GM12878 (cell line): ENCODE data around the gene AGAP2. TPM values are rescaled to one million over a fixed set of nuclear protein-coding genes. Genes with fewer than 3 reads are reported as not detected.

Source experiments
- BACH1 ChIP-seq: fragments of 450-650 bp; IDR thresholded peaks from 2 replicates; pipeline ENCODE4 v1.6.1; 2017; ENCODE audit warnings: mild to moderate bottlenecking, borderline replicate concordance
- CBX3 ChIP-seq: fragments of 200-600 bp; sonication (generic); IDR thresholded peaks from 2 replicates; pipeline ENCODE4 v1.6.1; 2016; ENCODE audit warnings: low read depth, borderline replicate concordance
- CHD1 ChIP-seq: IDR thresholded peaks from 2 replicates; pipeline ENCODE4 v1.6.1; 2012; ENCODE audit warnings: low read depth, low read length, improper control_type of control experiment
- IKZF1 ChIP-seq: fragments of 450-650 bp; conservative IDR thresholded peaks from 2 replicates; pipeline ENCODE4 v1.6.1; 2017; ENCODE audit warnings: antibody characterized with exemption, mild to moderate bottlenecking
- IRF3 ChIP-seq: fragments of 450-650 bp; IDR thresholded peaks from 2 replicates; pipeline ENCODE4 v1.6.1; 2014; ENCODE audit warnings: mild to moderate bottlenecking
- NFXL1 ChIP-seq: fragments of 450-650 bp; IDR thresholded peaks from 2 replicates; pipeline ENCODE4 v1.6.1; 2017; ENCODE audit warnings: antibody characterized with exemption, mild to moderate bottlenecking, borderline replicate concordance
- REST ChIP-seq: IDR thresholded peaks from 2 replicates; pipeline ENCODE4 v1.6.1; 2012; ENCODE audit warnings: mild to moderate bottlenecking, low read depth, low read length
- SKIL ChIP-seq: fragments of 450-650 bp; IDR thresholded peaks from 2 replicates; pipeline ENCODE4 v1.6.1; 2017; ENCODE audit warnings: mild to moderate bottlenecking, low read depth, inconsistent platforms; ENCODE audit not compliant: poor library complexity, severe bottlenecking
- TARDBP ChIP-seq: IDR thresholded peaks from 2 replicates; pipeline ENCODE4 v1.6.1; 2016; ENCODE audit warnings: borderline replicate concordance
- TBL1XR1 ChIP-seq: IDR thresholded peaks from 2 replicates; pipeline ENCODE4 v1.6.1; 2012; ENCODE audit warnings: low read depth, low read length, improper control_type of control experiment
- ZBTB11 ChIP-seq: fragments of 450-650 bp; formaldehyde crosslinking; IDR thresholded peaks from 2 replicates; pipeline ENCODE4 v1.5.0; 2022; ENCODE audit warnings: mild to moderate bottlenecking, missing genetic modification characterization
- ZNF24 ChIP-seq: fragments of 450-650 bp; IDR thresholded peaks from 2 replicates; pipeline ENCODE4 v1.6.1; 2017; ENCODE audit warnings: antibody characterized with exemption, mild to moderate bottlenecking
- ZNF687 ChIP-seq: fragments of 450-650 bp; IDR thresholded peaks from 2 replicates; pipeline ENCODE4 v1.6.1; 2017; ENCODE audit warnings: mild to moderate bottlenecking, moderate library complexity
- polyA plus RNA-seq, 11 experiments: library from polyadenylated mRNA; depleted of rRNA in 4 of 11; unstranded in 6 of 11; stranded (reverse) in 5 of 11; fragments of >200 nt; fragmentation: Nextera tagmentation in 4 of 11; fragmentation: Illumina TruSeq in 1 of 11; extraction: Ambion mirVana in 4 of 11; extraction: Trizol in 1 of 11; gene quantifications; 1 replicate in 1 of 11; 2 replicates in 10 of 11; pipeline versions ENCODE4 v1.2.1 to v1.2.3, GENCODE V29; 2011 to 2016; ENCODE audit warnings: inconsistent platforms in 2 of 11, missing spikeins in 2 of 11, low read depth in 1 of 11
- total RNA-seq, 4 experiments: library from RNA; depleted of rRNA in 3 of 4; stranded (reverse); fragments of >200 nt in 3 of 4; fragmentation: Illumina TruSeq in 1 of 4; extraction: Trizol in 1 of 4; gene quantifications; 2 replicates each; pipeline versions ENCODE4 v1.2.1 to v1.2.3, GENCODE V29; 2013 to 2021

The AGAP2 gene
- total and polyA plus RNA-seq, 10 of the 15 experiments (the other 5 are each of a cell fraction or from before 2014, with no cell fraction given): 0.29 to 19.8 (median 11.0) TPM

- TF ChIP-seq ZNF687 (no peak), CHD1 (no peak), TARDBP (no peak), TBL1XR1 (no peak), NFXL1 (no peak), CBX3 (no peak), REST (no peak), ZBTB11 (CRISPR knock-in tag) (no peak), SKIL (no peak), BACH1 (no peak), IRF3 (no peak), ZNF24 (no peak), IKZF1 (no peak)
- TF ChIP-seq, all 136 proteins: peak for 0
These were observed 20.2 kb upstream of the AGAP2 start (continued) for GRCh38 chr12:57758552-57759359.
